Mucosa of rectum (tissue), 2 donors: ENCODE data around the gene XYLT1.

Source experiments
- H3K27ac ChIP-seq, 2 donors: one replicate each; pipeline ENCODE4 v1.7.0; 2013; ENCODE audit warnings: inconsistent platforms in 2 of 2, low read depth in 2 of 2, low read length in 2 of 2
- H3K27me3 ChIP-seq, 2 donors: one replicate each; pipeline ENCODE4 v1.7.0; 2013; ENCODE audit warnings: low read length in 2 of 2; ENCODE audit not compliant: control insufficient read depth in 2 of 2, insufficient read depth in 2 of 2
- H3K36me3 ChIP-seq, 2 donors: one replicate each; pipeline ENCODE4 v1.7.0; 2013; ENCODE audit warnings: low read length in 2 of 2; ENCODE audit not compliant: control insufficient read depth in 2 of 2, insufficient read depth in 2 of 2
- H3K4me1 ChIP-seq, 2 donors: one replicate each; pipeline ENCODE4 v1.7.0; 2013; ENCODE audit warnings: low read length in 2 of 2, mild to moderate bottlenecking in 1 of 2; ENCODE audit not compliant: control insufficient read depth in 2 of 2, insufficient read depth in 2 of 2
- H3K4me3 ChIP-seq, 2 donors: one replicate each; pipeline ENCODE4 v1.7.0; 2013; ENCODE audit warnings: low read length in 2 of 2
- H3K9ac ChIP-seq, 2 donors: one replicate each; pipeline ENCODE4 v1.7.0; 2013; ENCODE audit warnings: low read length in 2 of 2, low read depth in 1 of 2, mild to moderate bottlenecking in 1 of 2
- H3K9me3 ChIP-seq, 2 donors: one replicate each; pipeline ENCODE4 v1.7.0; 2013; ENCODE audit warnings: low read length in 2 of 2; ENCODE audit not compliant: control insufficient read depth in 2 of 2
- donor health status: healthy.
- donor health status: Normal muscosa, but diverticular disease.

XYLT1 gene

GRCh38 chr16:17470908-17471718 is at the start of gene XYLT1:
TSS of gene XYLT1 (minus strand) at chr16:17470960. CDS start at chr16:17470796, 164 bp downstream.
- H3K4me1 ChIP-seq: peaks cover 20 to 39% of the 10 kb centered on the region in 2 donors

GRCh38 chr16:17520111-17520510 is 49.4 kb upstream of the XYLT1 start:
- Histone ChIP-seq H3K4me3 (no peak overlapping the region), H3K9ac (no peak overlapping the region), H3K27ac (no peak overlapping the region), H3K36me3 (no peaks in the 10 kb centered on the region), H3K27me3 (peaks cover 2 to 4% of the 10 kb centered on the region in 2 donors), H3K4me1 (no peaks in the 10 kb centered on the region), H3K9me3 (no peaks in the 10 kb centered on the region)

More at GRCh38 chr16:17470908-17471718, at the start of gene XYLT1:
- Histone ChIP-seq H3K27me3 (no peaks in the 10 kb centered on the region), H3K4me3 (peak within 1 kb of the TSS; percentile 78 to 86), H3K9ac (peak within 1 kb of the TSS; percentile 57 to 70), H3K36me3 (no peaks in the 10 kb centered on the region), H3K27ac (peak within 1 kb of the TSS in 1 of 2 donors; percentile 57), H3K9me3 (no peaks in the 10 kb centered on the region)

GRCh38 chr16:17519101-17519955 is 48.6 kb upstream of the XYLT1 start:
- no peak overlapping the region for H3K4me3 ChIP-seq
- no peak overlapping the region for H3K9ac ChIP-seq
- H3K27me3 ChIP-seq: peaks cover 2 to 4% of the 10 kb centered on the region in 2 donors
- no peak overlapping the region for H3K27ac ChIP-seq
- H3K9me3 ChIP-seq: no peaks in the 10 kb centered on the region
- H3K36me3 ChIP-seq: no peaks in the 10 kb centered on the region
- no peaks in the 10 kb centered on the region for H3K4me1 ChIP-seq

- H3K9me3 ChIP-seq: no peaks in the 10 kb centered on the region
- H3K4me1 ChIP-seq: no peaks in the 10 kb centered on the region
- H3K9ac ChIP-seq: no peak overlapping the region
- H3K27ac ChIP-seq: no peak overlapping the region
- H3K36me3 ChIP-seq: no peaks in the 10 kb centered on the region
- H3K27me3 ChIP-seq: peaks cover 2 to 4% of the 10 kb centered on the region in 2 donors
- H3K4me3 ChIP-seq: no peak overlapping the region
These were observed 47.7 kb upstream of the XYLT1 start for GRCh38 chr16:17518441-17518840.

- Histone ChIP-seq H3K4me3 (no peak overlapping the region), H3K36me3 (no peaks in the 10 kb centered on the region), H3K9me3 (no peaks in the 10 kb centered on the region), H3K9ac (no peak overlapping the region), H3K4me1 (no peaks in the 10 kb centered on the region), H3K27ac (no peak overlapping the region), H3K27me3 (peaks cover 0 to 4% of the 10 kb centered on the region in 2 donors)
These were observed 44.9 kb upstream of the XYLT1 start for GRCh38 chr16:17515421-17516210.

- Histone ChIP-seq H3K27me3 (no peaks in the 10 kb centered on the region), H3K9ac (no peak overlapping the region), H3K9me3 (peaks cover 0 to 3% of the 10 kb centered on the region in 2 donors), H3K27ac (no peak overlapping the region), H3K4me3 (no peak overlapping the region), H3K4me1 (no peaks in the 10 kb centered on the region), H3K36me3 (no peaks in the 10 kb centered on the region)
These were observed 42.0 kb upstream of the XYLT1 start for GRCh38 chr16:17512636-17513220.

- H3K27ac ChIP-seq: no peak overlapping the region
- H3K4me1 ChIP-seq: no peaks in the 10 kb centered on the region
- H3K36me3 ChIP-seq: no peaks in the 10 kb centered on the region
These were observed 40.6 kb upstream of the XYLT1 start for GRCh38 chr16:17511340-17511739.

GRCh38 chr16:17510567-17510966 is 39.8 kb upstream of the XYLT1 start:
- Histone ChIP-seq H3K9me3 (peaks cover 0 to 3% of the 10 kb centered on the region in 2 donors), H3K4me1 (no peaks in the 10 kb centered on the region), H3K27me3 (no peaks in the 10 kb centered on the region), H3K9ac (no peak overlapping the region), H3K36me3 (no peaks in the 10 kb centered on the region), H3K27ac (no peak overlapping the region), H3K4me3 (no peak overlapping the region)

More at GRCh38 chr16:17511340-17511739, 40.6 kb upstream of the XYLT1 start:
- H3K9me3 ChIP-seq: peaks cover 0 to 3% of the 10 kb centered on the region in 2 donors
- no peak overlapping the region for H3K9ac ChIP-seq
- H3K4me3 ChIP-seq: no peak overlapping the region
- no peaks in the 10 kb centered on the region for H3K27me3 ChIP-seq

- Histone ChIP-seq H3K4me3 (no peak overlapping the region), H3K9ac (no peak overlapping the region), H3K27ac (no peak overlapping the region), H3K4me1 (no peaks in the 10 kb centered on the region), H3K9me3 (peaks cover 0 to 3% of the 10 kb centered on the region in 2 donors), H3K36me3 (no peaks in the 10 kb centered on the region), H3K27me3 (no peaks in the 10 kb centered on the region)
These were observed 38.4 kb upstream of the XYLT1 start for GRCh38 chr16:17509194-17509593.
